Calu3 (cell line): Measurements from ENCODE around the gene FIG4. TPM values are rescaled to one million over a fixed set of nuclear protein-coding genes. Genes with fewer than 3 reads are reported as not detected.
"Not testable (repeated sequence)": the region's sequence is repeated elsewhere in the genome, so short reads cannot be mapped to it uniquely, and the experiment has no call there.

Experiments used
- BruUV-seq: library from RNA; stranded (reverse); fragments of 400-500 nt; replicated peaks from 2 replicates; lab custom pipeline; 2021; lab: Mats Ljungman, UMichigan
- CTCF ChIA-PET: fragments of 300-600 bp; sonication (Branson Sonifier 250); formaldehyde crosslinking; loops from one replicate; lab custom pipeline; 2022; ENCODE audit warnings: antibody characterized with exemption; lab: Charles Lee
- DNase-seq: peaks from one replicate; pipeline ENCODE4 v3.0.0; 2022
- H3K27ac Mint-ChIP-seq: one replicate; pipeline ENCODE4 v1.8.0; 2022; ENCODE audit warnings: mixed read lengths; ENCODE audit not compliant: unreplicated experiment
- H3K27me3 Mint-ChIP-seq: one replicate; pipeline ENCODE4 v1.8.0; 2022; ENCODE audit warnings: mixed read lengths; ENCODE audit not compliant: unreplicated experiment
- H3K36me3 Mint-ChIP-seq: one replicate; pipeline ENCODE4 v1.8.0; 2022; ENCODE audit warnings: mild to moderate bottlenecking, moderate library complexity, mixed read lengths; ENCODE audit not compliant: insufficient read depth, unreplicated experiment
- H3K4me1 Mint-ChIP-seq: one replicate; pipeline ENCODE4 v1.8.0; 2022; ENCODE audit warnings: mild to moderate bottlenecking, low read depth, mixed read lengths; ENCODE audit not compliant: unreplicated experiment
- H3K4me3 Mint-ChIP-seq: one replicate; pipeline ENCODE4 v1.8.0; 2022; ENCODE audit warnings: mild to moderate bottlenecking, low read depth, moderate library complexity, mixed read lengths; ENCODE audit not compliant: unreplicated experiment
- H3K9me3 Mint-ChIP-seq: one replicate; pipeline ENCODE4 v1.8.0; 2022; ENCODE audit warnings: low read depth, mixed read lengths; ENCODE audit not compliant: unreplicated experiment
- CTCF ChIP-seq: fragments of 200-600 bp; IDR thresholded peaks from one replicate; pipeline ENCODE4 v1.8.0; 2022; ENCODE audit warnings: antibody characterized with exemption; ENCODE audit not compliant: unreplicated experiment
- intact Hi-C: fragments of 100-400 bp; cut with micrococcal nuclease; formaldehyde crosslinking; loops from one replicate; pipeline ENCODE4 v1.10.0; 2022; ENCODE audit not compliant: unreplicated experiment
- total RNA-seq: library from RNA; stranded (reverse); gene quantifications from 2 replicates; pipeline ENCODE4 v1.2.3, GENCODE V29; 2022

Gene FIG4
- total RNA-seq, 1 experiment from 2014 or later: 14.7 TPM

- H3K27me3 Mint-ChIP-seq: no peaks in the 10 kb centered on the region
- no peaks in the 10 kb centered on the region for H3K36me3 Mint-ChIP-seq
- no peak for DNase-seq
- CTCF ChIA-PET: interaction anchor here (6.4 kb wide), 1 partner anchor 337 kb away, joined by 104 read pairs; no protein-coding TSS in a partner anchor
- BruUV-seq: no TSS peak
- peaks cover 17% of the 10 kb centered on the region for H3K4me1 Mint-ChIP-seq
- no peak overlapping the region for H3K4me3 Mint-ChIP-seq
- H3K9me3 Mint-ChIP-seq: no peaks in the 10 kb centered on the region
- H3K27ac Mint-ChIP-seq: peak overlapping the region; percentile 7
- intact Hi-C loops: no loop called here
- TF ChIP-seq CTCF: no peak
These were observed 11.7 kb downstream of the FIG4 start for GRCh38 chr6:109702791-109703190.

DNA sequence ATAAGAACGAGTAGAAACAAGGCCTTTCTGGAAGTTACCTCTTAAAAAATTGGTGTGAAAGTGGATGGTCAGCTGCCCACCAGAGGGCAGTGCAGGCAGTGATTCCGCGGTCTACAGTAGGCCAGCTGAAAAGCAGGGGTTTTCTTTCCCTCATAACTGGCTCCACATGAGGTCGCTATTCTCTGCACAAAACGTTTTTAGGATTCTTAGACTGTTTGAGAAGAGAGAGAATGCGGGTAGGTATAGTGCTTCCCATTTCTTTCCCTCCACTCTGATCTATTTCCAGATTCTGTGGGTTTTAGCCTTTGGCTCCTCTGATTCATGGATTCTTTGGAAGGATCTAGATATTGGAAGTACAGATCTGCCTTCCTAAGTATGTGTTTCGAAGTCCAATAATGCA, 14.2 kb downstream of the FIG4 start:
- Mint-ChIP-seq H3K27ac (no peak overlapping the region), H3K9me3 (peaks cover 2% of the 10 kb centered on the region), H3K4me1 (peaks cover 17% of the 10 kb centered on the region), H3K4me3 (no peak overlapping the region), H3K27me3 (no peaks in the 10 kb centered on the region), H3K36me3 (no peaks in the 10 kb centered on the region)
- peak; percentile 85 for TF ChIP-seq CTCF
- DNase-seq: peak; percentile 85
- CTCF ChIA-PET: interaction anchor here (1.0 to 6.4 kb wide), 5 partner anchors 14 to 682 kb away, joined by 3 to 104 read pairs (median 3); no protein-coding TSS in a partner anchor
- intact Hi-C loops: loop anchor here (1.0 kb wide), 6 partner anchors 22 to 686 kb away; no protein-coding TSS in a partner anchor
- no TSS peak for BruUV-seq

DNA sequence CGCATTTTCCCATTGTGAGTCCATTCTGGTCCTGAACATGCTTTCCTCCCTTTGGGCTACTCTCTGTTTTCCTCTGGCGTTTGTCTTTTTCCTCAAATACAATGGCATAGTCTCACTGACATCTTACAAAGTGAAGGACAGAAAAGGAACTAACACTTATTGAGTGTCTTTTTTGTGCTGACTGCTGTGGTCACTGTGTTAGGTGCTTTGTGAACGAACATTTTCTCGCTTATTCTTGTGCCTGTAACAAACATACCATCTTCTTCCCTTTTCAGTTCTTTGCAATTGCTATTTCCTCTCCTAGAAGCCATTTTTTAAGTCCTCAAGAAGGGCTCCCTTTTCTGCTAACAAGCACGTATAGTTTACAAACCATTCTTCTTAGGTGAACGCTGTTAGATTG, 15.4 kb downstream of the FIG4 start:
- no peak for DNase-seq
- H3K27ac Mint-ChIP-seq: no peak overlapping the region
- no TSS peak for BruUV-seq
- no peaks in the 10 kb centered on the region for H3K27me3 Mint-ChIP-seq
- H3K4me1 Mint-ChIP-seq: peaks cover 17% of the 10 kb centered on the region
- no peak for TF ChIP-seq CTCF
- H3K9me3 Mint-ChIP-seq: peaks cover 6% of the 10 kb centered on the region
- H3K4me3 Mint-ChIP-seq: no peak overlapping the region
- no peaks in the 10 kb centered on the region for H3K36me3 Mint-ChIP-seq
- CTCF ChIA-PET: interaction anchor here (0.7 to 6.4 kb wide), 2 partner anchors 20 to 333 kb away, joined by 4 to 104 read pairs; no protein-coding TSS in a partner anchor
- intact Hi-C loops: no loop called here

DNA sequence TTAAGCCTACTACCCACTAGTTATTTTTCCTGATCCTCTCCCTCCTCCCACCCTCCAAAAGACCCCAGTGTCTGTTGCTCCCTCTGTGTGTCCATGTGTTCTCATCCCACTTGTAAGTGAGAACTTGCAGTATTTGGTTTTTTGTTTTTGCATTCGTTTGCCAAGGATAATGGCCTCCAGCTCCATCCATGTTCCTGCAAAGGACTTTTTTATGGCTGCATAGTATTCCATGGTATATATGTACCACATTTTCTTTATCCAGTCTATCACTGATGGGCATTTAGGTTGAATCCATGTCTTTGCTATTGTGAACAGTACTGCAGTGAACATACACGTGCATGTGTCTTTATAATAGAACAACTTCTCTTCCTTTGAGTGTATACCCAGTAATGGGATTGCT, 17.0 kb downstream of the FIG4 start:
- H3K4me1 Mint-ChIP-seq, H3K9me3 Mint-ChIP-seq, H3K27ac Mint-ChIP-seq, DNase-seq, H3K36me3 Mint-ChIP-seq, H3K27me3 Mint-ChIP-seq, intact Hi-C loops, H3K4me3 Mint-ChIP-seq, CTCF ChIA-PET, BruUV-seq: not testable (repeated sequence)

DNA sequence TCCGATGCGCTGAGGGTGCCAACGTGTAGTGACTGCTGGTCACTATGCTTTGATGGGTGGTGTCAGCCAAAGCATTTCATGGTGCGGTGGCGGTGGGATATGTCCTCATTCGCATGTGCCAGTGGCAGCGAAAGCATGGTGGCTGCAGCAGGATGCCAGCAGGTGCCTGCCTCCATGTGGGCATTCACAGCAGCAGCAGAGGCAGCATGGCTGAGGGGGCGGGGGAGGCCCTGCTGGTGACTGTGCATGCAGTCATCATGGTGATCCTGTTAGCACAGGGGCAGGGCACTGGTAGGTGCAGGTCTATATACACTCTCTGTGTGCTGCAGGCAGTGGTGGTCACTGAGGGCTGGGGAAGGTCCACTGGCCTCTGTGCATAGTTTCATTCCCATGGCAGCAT, 22.0 kb downstream of the FIG4 start:
- intact Hi-C loops: no loop called here
- no TSS peak for BruUV-seq
- CTCF ChIA-PET: no interaction called here

More for the DNA sequence above, 22.0 kb downstream of the FIG4 start:
- Mint-ChIP-seq H3K4me3 (no peak overlapping the region), H3K4me1 (no peaks in the 10 kb centered on the region), H3K36me3 (no peaks in the 10 kb centered on the region), H3K9me3 (peaks cover 6% of the 10 kb centered on the region), H3K27me3 (no peaks in the 10 kb centered on the region), H3K27ac (no peak overlapping the region)
- TF ChIP-seq CTCF: no peak
- no peak for DNase-seq
